HG03108 (cell line): ENCODE measurements around the gene NBPF15.
A peak's percentile ranks its signal among the peaks of the same experiment; 100 is the strongest.
"Not testable (repeated sequence)": the region's sequence is repeated elsewhere in the genome, so short reads cannot be mapped to it uniquely, and the experiment has no call there.

Source experiments
- ATAC-seq: cut with Tn5 transposase; IDR thresholded peaks from one replicate; pipeline ENCODE4 v1.9.1; 2021; ENCODE audit warnings: moderate library complexity; ENCODE audit not compliant: unreplicated experiment

Gene NBPF15

DNA sequence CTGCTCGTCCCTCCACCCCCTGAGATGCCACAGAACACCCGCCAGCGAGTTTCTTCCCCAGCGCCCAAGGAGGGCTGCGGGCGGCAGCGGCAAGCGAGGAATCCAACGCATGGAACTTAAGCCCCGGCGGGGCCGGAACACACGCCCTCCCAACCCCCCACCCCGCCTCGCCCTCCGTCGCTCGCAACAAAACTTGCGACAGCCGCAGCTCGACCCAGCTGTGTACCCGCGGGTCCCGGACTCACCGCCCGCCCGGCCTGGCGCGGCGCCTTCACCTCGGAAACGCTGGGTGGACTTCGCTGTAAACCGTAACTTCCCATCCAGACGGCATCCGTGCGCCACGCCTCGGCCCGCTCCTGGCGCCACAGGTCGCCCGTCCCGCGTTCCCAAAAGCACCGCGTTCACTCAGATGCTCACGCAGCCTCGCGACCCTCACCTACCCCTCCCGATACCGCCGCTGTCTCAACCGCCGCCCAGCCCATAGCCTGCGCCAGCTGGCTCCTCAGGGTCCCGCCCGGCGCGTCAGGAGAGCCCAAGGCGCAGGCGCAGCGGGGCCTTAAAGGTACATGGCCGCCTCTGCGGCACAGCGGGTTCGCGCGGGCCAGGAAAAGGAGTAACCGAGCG lies at the start of gene NBPF15:
TSS of gene NBPF15 (minus strand) at position 534 of the 624 bp plus-strand sequence. CDS start 21,666 bp downstream, outside the sequence.
- peak; percentile 92 for ATAC-seq

DNA sequence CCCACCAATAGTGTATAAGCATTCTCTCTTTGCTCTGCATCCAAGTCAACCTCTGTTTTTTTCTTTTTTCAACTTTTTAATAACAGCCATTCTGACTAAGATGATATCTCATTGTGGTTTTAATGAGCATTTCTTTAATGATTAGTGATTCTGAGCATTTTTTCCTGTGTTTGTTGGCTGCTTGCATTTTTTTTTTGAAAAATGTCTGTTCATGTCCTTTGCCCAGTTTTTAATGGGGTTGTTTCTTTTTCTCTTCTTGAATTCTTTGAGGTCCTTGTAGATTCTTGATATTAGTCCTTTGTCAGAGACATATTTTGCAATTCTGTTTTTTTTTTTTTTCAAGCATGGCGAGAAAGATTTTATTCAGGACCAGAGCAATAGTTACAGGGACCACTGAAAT lies 35.0 kb upstream of the NBPF15 start:
- ATAC-seq: not testable (repeated sequence)

GRCh38 chr1:144494130-144494529 lies 32.7 kb upstream of the NBPF15 start:
- not testable (repeated sequence) for ATAC-seq

DNA sequence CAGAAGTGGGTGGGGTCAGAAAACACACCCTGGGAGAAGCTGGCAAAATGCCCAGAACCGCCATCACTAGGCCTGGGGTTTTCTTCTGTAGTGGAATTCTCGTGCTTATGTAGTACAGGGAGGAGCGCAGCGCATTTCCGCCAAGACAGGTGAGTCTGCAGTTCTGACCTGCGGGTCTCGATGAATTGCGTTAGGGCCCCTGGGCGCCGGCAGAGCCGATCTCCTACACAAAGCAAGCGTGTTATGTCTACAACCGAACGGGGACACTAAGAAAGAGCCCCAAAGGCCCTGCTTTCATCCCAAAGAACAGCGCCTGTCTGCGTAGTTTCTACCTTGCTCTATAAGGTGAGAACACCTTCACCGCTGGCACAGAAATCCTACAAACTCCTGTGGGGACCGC lies 28.9 kb upstream of the NBPF15 start:
- not testable (repeated sequence) for ATAC-seq

DNA sequence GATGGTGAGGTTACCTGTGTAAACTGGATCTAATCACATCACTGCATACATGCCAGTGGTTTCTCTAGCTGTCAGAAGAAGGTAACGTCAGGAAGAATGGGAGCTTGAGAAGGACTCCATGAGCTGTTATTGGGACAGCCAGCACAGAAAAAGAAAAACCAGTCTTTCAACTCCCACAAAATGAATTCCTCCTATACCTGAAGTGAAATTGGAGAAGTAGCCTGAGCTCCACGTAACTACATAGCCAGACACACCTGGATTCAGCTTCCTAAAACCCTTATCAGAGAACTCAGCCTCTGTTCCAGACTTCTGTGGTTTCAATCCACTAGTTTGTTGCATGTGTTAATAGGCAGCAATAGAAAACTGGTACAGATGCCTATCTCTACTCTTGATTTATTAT lies 25.5 kb upstream of the NBPF15 start:
- ATAC-seq: not testable (repeated sequence)

DNA sequence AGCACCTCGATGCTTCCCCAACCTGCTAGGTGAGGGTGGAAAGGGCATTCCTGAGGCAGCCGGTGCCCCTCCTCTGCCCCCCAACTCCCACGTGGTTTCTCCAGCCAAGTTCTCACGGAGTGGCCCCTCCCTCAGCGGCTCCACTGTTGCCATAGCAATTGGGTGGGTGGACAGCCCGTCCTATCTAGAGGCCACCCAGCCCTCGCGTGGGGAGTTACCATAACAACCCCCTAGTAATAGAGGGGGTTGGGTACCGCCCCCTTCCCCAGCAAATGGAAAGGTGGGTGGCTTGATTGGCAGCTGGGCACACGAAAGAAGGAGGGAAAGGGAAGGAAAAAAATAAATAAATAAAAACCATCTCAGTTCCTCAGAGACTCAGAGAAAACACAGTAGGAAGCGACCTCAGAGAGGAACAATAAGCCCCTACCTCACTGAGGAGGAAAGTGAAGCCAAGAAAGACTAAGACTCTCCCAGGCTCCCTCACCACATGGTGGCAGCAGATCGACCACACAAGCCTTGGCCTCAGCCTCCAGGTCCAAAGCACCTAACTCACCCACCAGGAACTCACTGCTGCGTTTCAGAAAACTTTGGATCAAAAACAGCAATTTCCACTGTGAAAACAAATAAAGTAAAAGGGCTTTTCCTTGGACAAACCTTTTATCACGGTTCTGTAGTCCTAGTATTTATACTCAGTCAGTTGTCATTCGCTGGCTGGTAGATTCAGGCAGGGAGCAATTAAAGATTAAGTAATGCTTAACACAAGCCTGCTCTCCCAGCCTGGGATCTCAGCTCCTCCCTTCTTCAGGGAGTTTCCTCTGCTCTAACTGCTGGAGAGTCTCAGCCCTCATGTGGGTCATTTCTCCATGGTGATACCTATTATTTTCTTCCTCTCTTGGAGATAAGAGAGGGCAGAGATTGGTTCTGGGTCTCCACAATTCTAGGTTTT lies 23.9 kb upstream of the NBPF15 start:
- not testable (repeated sequence) for ATAC-seq

DNA sequence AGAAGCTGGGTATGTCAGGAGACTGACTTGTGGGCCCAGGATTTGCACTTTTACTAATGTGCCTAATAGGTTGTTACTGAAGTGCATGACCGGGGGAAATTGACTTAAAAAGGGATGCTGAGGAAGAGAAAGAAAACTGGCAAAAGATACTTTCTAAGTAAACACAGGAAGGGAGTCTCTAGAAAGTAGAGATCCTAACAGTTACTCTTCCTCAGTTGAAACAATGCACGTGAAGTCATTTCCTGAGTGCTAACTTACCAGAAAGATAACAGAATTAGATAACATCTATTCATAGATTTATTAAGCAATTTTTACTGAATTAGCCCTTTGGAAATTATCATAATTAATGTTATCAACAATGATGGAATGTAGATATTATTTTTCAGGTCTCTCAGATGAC lies 12.4 kb upstream of the NBPF15 start:
- ATAC-seq: not testable (repeated sequence)

DNA sequence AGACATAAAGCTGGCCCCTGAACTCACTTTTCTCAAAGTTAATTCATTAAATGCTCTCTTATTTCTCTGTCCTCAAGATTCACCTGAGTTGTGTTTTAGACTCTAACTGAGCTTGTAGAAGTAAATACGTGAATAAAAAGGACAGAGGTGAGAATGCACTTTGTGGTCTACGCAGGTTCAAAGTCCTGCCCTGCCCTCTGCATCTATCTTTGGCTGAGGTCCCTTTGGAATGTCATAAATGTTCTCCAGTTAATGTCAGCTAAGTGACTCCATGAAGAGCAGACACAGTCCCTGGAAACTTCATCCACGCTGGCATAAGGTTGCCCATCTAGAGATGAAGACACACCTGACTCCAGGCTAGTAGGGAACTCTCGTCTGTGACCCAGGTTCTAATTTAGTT lies 10.0 kb upstream of the NBPF15 start:
- ATAC-seq: not testable (repeated sequence)

GRCh38 chr1:144461778-144462177 lies 309 bp upstream of the NBPF15 start:
- not testable (repeated sequence) for ATAC-seq

DNA sequence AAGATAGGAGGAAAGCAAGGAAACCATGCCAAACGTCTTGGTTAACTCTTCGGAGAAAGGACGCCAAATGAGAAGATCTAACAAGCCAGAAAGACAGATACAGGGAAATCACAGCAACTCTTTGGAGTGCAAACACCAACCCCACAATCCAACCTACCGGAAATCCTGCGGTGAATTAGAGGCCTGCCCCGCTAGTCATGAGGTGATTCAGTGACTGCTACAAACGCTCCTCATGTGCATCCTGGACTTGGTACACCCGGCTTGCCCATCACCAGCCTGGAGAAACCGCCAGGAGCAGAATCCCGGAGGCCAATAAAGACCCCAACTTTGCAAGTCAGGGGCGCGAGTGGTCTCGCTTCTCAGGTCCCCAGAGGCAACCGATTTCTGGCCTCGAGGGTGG lies 783 bp downstream of the NBPF15 start:
- ATAC-seq: not testable (repeated sequence)

DNA sequence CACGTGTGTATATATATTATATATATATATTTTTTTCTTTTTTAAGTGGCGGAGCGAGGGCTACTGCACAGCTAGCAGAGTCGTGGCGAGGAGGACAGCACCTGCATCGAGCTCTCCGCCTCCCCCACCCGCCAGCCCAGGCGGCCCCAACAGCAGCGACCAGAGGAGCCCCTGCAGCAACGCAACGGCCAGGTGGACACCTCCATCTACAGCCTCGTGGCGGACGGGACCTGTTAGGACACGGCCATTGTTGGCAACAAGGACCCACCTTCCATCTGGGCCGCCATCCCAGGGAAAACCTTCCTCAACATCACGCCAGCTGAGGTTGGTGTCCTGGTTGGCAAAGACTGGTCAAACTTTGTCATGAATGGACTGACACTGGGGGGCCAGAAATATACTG lies 19.1 kb downstream of the NBPF15 start:
- not testable (repeated sequence) for ATAC-seq

DNA sequence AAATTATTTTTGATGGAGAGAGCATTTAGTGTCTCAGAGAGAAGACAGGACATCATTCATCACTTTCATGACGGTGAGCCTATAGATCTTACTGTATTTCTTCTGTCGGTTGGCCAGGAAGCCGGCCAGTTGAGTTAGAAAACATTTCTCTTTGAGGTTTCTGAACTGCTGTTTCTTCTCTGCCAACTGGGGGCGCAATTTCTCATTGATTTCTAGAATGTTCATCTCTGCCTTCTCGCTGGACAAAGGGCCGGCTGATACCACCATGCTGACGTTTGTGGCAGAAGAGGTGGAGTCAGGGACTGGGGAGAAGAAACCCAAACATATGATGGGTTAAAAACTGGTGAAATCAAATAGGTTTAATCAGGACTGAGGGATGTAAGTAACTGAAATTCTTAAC lies 21.7 kb downstream of the NBPF15 start:
- not testable (repeated sequence) for ATAC-seq

DNA sequence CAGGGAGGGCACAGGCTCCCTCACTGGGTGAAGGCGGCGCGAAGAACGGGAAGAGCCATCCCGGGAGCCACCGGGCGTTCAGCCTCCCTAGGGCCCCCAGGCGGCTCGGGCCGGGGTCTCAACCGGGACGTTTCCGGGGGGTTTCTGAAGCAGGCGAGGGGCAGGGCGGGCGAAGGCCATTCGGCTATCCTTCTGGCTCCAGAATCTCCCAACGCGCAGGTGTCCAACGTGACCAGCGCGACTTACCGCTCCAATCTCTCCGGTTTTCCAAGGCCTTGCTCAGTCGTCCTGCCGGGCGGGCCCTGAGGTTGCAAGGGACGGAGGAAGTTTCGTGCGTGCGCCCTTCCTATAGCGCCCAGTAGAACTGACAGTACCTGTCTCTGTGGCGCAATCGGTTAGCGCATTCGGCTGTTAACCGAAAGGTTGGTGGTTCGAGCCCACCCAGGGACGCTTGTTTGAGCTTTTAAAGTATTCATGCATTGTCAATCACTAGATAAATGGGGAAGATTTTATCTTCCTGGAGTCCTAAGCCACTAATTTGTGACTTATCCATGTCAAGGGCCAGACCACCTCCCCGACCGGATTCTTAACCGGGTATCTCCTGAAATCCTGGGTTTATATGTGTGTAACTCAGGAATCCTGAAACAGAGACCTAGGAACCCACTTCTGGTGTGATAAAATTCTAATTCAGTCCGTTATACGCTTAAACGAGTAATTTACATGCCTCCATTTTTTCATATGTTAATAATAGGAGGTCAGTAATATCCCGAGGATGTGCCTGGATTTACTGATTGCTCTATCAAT lies 42.4 kb downstream of the NBPF15 start:
- not testable (repeated sequence) for ATAC-seq

GRCh38 chr1:144413404-144414118 lies 47.9 kb downstream of the NBPF15 start:
- not testable (repeated sequence) for ATAC-seq

GRCh38 chr1:144412491-144413403 lies 48.7 kb downstream of the NBPF15 start:
- peak; percentile 89 for ATAC-seq

- peak; percentile 52 for ATAC-seq
These were observed 49.4 kb downstream of the NBPF15 start for GRCh38 chr1:144412068-144412471.

DNA sequence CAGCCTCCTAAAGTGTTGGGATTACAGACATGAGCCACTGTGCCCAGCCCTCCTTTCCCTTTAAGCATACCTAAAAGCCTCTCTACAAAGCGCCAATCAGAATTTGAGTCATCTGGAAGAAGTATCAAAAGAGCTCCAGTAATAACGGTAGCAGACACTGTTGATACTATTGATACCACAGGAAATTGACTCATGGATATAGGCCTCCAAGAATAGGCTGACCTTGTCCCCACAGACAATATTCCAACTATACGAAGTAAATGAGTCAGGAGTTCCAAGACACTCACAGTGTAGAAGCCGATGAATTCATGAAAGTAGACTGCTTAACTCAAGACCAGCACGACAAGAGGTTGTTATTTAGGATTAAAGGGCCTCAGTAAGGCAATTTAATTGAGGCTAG lies 58.7 kb downstream of the NBPF15 start:
- not testable (repeated sequence) for ATAC-seq

GRCh38 chr1:144371651-144372050 lies 89.8 kb downstream of the NBPF15 start:
- not testable (repeated sequence) for ATAC-seq
